ENCODE data around the gene C8B.
A peak's percentile ranks its signal among the peaks of the same experiment; 100 is the strongest.

C8B gene
- total RNA-seq = 0 reads per million in 2 donors

- DNase-seq = no peak
Observed at GRCh38 chr1:56965916-56966697, at the start of gene C8B. Gene C8B, minus strand, starts transcription at chr1:56966015. Its CDS starts 67 bp downstream, at chr1:56965948.

DNA sequence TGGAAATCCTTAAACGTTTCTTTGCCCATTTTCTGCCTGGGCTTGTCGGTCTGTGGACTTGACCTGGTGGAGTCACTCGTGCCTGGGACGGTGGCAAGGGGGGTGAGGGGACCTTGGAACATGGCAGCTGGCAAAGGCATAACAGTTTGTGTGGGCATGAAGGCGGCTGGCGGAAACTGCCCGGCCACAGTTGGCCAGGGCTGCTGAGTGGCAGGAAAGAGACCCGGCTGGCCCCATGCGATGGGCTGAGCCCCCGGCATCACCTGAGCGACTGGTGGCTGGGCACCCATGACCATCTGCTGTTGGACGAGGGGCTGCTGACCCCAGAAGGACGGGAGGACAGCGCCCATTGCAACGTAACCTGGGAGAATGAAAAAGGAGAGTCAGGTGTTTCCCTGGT is 49.3 kb upstream of the C8B start:
- no peak for DNase-seq

DNA sequence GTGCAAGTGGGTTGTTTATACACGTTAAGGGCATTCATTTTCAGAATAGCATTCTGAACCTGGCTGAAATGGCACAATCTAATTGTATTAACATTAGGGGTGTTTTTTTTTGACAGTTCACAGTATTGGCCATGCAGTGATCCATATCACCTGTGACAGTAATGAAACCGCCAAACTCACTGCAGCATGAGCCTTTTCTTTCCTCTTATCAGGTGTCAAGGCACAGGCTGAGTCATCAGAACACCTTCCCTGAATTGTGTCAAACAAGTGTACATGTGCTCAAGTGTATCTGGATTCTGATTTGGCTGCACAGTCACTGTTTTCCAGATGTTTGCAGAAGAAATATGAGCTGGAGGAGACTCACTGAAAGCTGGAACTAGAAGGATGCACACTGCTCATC is 47.7 kb upstream of the C8B start:
- DNase-seq = peak in 1 of 5 experiments; percentile 4

GRCh38 chr1:57012315-57012714 is 46.5 kb upstream of the C8B start:
- DNase-seq = no peak

- no peak for DNase-seq
Observed at GRCh38 chr1:57010511-57010910, 44.7 kb upstream of the C8B start.

GRCh38 chr1:57007948-57008347 is 42.1 kb upstream of the C8B start:
- no peak for DNase-seq

DNA sequence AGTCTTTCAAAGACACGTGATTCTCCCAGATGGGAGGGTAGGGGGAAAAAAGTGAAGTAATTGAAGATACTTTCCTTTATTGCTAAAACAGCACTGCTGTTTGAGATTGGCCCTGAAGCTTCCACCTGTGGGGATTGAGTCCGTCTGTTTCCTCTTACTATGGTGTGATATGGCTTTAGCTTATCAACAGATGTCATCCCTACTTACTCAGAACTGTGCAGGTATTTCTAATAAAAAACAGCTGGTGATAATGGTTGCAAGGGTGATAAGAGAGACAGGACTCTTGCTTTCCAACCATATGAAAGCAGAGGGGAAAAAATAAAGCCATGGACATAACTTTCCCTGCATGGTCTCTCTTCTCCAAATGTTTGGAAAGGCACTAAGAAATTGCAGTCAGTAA is 41.7 kb upstream of the C8B start:
- DNase-seq = no peak

DNA sequence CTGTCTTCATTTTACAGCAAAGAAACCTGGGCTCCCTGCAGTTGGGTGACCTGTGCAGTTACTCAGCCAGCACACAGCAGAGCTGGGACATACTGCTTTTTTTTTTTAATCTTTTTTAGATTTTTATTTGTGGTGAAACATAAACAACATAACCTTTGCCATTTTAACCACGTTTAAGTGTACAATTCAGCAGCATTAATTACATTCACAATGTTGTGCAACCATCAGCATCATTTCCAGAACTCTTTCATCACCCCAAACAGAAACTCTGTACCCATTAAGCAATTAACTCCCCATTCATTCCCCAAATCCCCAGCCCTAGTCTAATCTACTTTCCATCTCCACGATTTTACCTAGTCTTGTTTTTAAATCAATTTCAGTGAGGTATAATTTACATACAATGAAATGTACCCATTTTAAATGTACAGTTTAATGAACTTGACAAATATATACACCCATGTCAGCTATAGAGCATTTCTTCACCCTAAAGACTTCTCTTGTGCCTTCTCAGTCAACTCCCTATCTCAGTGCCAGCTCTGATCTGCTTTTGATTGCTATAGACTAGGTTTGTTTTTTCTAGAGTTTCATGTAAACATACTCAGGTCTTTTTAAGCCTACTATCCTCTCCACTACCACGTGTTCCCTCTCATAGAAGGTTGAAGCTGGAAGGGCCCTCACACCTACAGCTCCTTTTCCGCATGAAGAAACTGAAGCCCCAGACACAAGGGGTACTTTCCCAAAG is 37.8 kb upstream of the C8B start:
- DNase-seq = no peak

- DNase-seq = no peak
Observed at GRCh38 chr1:56995414-56996100, 29.7 kb upstream of the C8B start.

DNA sequence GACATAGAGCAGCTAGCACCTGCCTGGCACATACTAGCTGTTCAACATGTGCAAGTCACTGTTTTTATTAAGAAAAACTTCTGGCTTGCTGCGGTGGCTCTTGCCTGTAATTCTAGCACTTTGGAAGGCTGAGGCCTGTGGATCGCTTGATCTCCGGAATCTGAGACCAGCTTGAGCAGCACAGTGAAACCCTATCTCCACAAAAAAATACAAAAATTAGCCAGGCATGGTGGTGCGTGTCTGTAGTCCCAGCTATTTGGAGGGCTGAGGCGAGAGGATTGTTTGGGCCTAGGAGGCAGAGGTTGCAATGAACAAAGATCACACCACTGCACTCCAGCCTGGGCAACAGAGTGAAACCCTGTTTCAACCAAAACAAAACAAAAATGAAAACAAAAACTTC is 27.7 kb upstream of the C8B start:
- DNase-seq = no peak

DNA sequence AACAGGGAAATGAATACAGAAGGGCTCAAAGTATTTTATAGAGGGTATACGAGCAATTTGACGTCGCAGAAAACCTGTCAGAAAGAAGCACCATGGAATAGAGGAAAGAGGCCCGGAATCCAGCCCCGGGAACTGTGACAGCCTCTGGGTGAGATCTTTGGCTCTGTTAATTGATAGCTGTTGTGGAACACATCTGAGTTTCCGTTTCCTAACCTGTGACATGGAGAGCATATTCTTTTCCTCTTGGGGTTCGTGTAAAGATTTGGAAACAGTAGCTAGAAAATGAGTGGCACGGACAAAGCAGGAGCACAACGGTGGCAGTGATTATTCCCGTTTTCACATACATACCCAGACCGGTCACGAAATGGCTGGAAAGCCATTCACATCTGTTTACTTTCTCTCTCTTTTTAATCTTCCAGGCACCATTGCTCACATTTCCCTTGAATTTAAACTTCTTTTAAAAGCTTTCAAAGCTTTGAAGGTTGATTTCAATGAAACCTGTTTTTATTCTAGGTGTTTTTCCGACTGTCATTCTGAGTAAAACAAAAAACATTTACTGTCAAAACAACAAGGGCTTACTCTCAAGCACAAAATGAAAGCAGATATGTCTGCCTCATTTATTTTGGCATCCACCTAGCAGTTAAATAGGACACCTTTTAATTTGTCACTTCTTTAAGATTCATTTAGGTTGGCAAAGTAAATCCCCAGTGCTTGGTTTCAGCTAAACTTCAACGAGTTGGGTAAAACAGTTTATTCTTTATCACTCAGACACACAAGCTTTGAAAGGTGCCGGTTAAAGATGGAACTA is 26.7 kb upstream of the C8B start:
- no peak for DNase-seq

- DNase-seq = no peak
Observed at GRCh38 chr1:56991576-56991975, 25.8 kb upstream of the C8B start.

DNA sequence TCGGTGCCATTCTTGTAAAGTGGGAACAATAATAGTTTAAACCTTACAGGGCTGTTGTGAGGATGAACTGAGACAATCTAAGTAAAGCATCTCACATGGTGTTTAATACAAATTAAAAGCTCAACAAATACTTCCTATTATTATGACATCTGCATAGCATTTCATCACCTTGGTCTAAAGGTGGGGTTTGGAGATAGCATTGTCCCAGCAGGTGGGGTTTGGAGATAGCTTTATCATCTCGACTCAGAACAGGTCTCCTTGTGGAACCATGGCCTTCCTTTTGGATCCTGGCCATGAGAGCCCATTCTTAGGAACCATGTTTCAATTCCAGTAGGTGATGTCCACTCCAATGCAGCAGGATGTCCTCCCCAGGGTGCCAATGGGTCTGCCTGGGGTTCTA is 20.6 kb upstream of the C8B start:
- DNase-seq = no peak

DNA sequence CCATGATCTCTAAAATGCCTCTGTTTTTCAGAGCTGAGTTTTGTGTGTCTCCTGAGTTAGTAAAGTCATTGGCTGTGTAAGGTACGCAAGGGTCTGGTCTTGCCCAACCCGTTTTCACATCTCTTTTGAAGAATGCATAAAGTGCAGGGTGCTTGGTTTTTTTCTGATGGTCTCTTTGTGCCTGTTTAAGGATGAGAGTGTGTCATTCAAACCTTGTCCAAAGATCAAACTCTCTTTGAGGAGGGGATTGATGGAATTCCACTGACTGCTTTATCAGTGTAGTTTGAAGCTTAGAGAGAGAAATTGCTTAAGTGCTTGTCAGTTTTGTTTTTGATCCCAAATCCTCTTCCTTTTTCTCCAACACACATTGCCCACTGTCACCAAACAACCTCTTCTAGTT is 20.0 kb upstream of the C8B start:
- DNase-seq = no peak

- no peak for DNase-seq
Observed at GRCh38 chr1:56983484-56983883, 17.7 kb upstream of the C8B start.

DNA sequence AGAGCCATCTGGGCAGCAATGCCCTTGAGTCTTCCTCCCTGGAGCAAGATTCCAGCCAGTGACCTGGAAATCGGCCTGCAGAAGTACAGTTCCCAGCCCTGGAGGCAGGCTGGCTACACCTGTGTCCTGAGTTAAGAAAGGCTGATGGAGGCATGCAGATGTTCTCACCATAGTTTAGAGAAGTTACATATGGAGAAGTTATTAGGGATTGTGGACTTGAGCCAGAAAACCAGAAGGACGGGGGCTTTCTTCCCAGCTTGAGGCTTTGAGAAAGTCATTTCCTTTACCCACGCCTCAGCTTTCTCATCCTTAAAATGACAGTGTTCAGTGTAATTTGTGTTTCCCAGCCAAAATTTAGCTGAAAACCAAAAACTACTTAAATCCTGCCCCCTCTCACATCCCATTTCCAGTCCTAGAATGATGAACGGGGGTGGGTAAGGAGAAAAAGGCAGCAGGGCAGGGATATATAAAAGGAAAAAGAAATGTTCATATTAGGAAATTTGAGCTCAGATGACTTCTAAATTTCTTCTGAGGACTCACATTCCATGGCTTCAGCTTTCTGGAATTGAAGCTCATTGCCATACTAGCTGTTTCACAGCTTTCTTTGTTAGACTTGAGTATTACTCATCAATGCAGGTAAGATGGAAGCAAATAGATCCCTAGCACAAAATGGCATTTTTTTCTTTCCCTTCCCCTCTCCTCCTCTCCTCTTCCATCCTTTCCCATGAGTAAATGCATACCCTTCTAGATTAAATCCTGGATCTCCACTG is 14.4 kb upstream of the C8B start:
- no peak for DNase-seq

GRCh38 chr1:56978819-56979218 is 13.0 kb upstream of the C8B start:
- DNase-seq = no peak

GRCh38 chr1:56977910-56978309 is 12.1 kb upstream of the C8B start:
- no peak for DNase-seq

DNA sequence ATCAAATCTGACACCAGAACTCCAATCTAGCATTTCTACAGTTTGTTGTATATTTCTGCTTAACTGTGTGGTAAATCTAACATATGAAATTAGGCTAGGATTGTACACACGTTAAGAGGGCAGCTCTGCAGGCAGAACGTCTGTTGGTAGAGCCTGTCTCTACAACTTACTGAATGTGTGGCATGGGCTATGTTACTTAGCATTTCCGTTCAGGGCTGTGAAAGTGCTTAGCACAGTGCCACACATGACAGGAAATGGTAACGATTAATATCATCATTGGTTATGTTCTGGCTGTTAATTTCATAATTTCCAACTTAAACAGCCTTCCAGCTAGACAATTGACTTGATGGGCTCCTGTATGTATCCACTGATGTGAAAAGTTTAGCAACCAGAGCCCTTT is 9.6 kb upstream of the C8B start:
- DNase-seq = peak in 1 of 5 experiments; percentile 8

DNA sequence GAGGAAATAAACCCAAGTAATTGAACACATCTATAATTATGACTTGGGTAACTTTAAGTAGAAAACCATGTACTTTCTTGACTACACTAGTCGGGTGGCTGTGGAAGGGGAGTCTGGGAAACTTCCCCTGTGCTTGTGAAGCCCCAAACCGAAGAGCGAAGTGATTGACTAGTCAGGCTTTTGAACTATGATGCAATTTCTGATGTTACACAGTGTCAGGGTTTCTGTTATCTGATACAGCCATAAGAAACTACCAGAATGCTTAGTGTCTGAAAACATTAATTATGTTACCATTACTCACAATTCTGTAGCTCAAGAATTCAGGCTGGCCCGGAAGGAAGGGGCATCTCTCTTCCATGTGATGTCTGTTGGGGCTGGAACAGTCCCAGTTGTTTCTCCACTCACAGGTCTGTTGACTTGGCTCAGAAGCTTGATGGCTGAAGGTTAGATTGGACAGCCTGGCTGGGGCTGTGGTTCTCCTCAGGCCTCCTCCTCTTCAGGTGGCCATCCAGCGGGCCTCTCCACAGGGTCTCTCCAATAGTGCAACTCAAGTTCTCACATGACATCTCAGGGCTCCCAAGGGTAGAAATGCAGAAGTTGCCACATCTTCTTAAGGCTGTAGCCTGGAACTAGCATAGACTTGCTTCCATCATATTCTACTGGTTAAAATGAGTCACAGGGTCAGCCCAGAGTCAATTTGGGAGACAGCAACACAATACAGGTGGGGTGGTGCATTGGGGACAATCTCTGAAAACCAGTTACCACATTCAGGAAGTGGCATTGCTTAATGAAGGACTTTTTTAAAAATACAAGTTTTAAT is 8.3 kb upstream of the C8B start:
- DNase-seq = no peak

DNA sequence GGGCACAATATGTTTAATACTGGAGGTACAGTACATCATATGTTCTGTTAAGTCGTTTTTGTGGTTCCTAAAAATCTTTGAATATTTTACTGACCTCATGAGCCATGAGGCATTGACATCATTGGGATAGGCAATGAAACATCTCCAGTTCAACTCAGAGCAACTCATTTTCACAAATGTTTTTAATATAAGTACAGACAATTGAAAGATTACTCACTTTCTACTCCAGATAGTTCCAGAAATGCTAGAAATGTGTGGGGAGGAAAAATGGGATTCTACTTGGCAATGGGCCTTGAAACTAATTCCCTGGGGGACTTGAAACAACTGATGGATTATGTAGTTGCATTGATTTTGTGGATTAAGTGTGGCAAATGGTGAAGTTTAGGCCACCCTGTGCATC is 7.2 kb upstream of the C8B start:
- no peak for DNase-seq
